ENCODE measurements around the gene RLBP1.

GRCh38 chr15:89205991-89206585 lies 15.3 kb downstream of the RLBP1 start:
- TF ChIP-seq CTCF (IDR thresholded peaks at IDR 0.05) (no peak), POLR2A (IDR thresholded peaks at IDR 0.05) (no peak)

All from esophagus squamous epithelium (tissue), 4 donors.